Omental fat pad (tissue), 4 donors: ENCODE results near the gene ATG9A. TPM values are rescaled to one million over a fixed set of nuclear protein-coding genes. Genes with fewer than 3 reads are reported as not detected.
"Not testable (repeated sequence)": the region's sequence is repeated elsewhere in the genome, so short reads cannot be mapped to it uniquely, and the experiment has no call there.

ENCODE experiments used
- ATAC-seq: fragments of 150-250 bp; one replicate; pipeline ENCODE4 v1.9.1; 2016; ENCODE audit warnings: mild to moderate bottlenecking, moderate library complexity; ENCODE audit not compliant: low FRiP score
- DNase-seq: peaks from one replicate; pipeline ENCODE4 v3.0.0-alpha.2; 2019; ENCODE audit warnings: low spot score
- total RNA-seq, 4 donors: library from RNA; depleted of rRNA; stranded (reverse); fragments of >200 nt; gene quantifications; one replicate each; pipeline ENCODE4 v1.1.0, GENCODE V29; 2016
- TF ChIP-seq, protein P1 (sequence below), 3 donors: fragments of 450-650 bp; IDR thresholded peaks; one replicate each; pipeline ENCODE4 v1.5.1; 2016 to 2017; ENCODE audit warnings: antibody characterized with exemption in 3 of 3, mild to moderate bottlenecking in 3 of 3, moderate library complexity in 2 of 3

ATG9A gene
- total RNA-seq, 4 donors from 2014 or later: 24.4 to 52.2 (median 38.6) TPM

DNA sequence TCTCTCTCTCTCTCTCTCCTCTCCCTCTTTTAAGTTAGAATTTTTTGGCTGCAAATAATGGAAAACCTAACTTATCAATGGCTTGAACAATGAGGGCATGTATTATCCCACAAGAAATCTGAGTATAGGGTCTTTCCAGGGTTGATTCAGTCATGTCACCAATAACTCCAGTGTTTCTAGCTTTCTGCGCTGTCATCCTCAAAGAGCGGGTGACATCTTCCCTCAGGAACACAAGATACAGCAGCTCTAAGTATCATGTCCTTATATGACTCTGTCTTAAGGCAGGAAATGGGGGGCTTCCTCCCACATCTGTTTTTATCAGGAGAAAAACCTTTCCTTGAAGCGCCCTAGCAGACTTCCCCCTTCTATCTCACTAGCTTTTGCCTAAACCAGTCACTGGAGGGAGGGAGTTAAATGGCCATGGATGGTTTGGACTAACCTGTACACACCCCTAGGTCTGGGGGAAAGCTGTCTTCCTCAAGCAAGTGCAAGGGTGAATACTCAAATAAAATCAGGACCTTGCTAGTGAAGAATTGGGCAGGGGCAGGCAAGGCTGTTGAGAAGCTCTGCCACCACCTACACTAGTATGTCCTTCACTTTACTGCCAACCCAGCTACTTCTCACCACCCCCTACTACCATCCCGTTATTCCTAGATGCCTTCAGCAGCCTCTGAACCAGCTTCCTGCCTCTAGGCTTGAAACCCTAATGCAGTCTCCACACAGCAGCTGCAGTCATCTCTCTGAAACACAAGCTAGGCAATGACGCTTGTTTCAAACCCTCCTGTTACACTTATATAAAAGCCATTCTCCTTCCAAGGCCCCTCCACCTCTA, 31.8 kb upstream of the ATG9A start:
- no peak for ATAC-seq
- no peak for DNase-seq
- TF ChIP-seq, protein P1, sequence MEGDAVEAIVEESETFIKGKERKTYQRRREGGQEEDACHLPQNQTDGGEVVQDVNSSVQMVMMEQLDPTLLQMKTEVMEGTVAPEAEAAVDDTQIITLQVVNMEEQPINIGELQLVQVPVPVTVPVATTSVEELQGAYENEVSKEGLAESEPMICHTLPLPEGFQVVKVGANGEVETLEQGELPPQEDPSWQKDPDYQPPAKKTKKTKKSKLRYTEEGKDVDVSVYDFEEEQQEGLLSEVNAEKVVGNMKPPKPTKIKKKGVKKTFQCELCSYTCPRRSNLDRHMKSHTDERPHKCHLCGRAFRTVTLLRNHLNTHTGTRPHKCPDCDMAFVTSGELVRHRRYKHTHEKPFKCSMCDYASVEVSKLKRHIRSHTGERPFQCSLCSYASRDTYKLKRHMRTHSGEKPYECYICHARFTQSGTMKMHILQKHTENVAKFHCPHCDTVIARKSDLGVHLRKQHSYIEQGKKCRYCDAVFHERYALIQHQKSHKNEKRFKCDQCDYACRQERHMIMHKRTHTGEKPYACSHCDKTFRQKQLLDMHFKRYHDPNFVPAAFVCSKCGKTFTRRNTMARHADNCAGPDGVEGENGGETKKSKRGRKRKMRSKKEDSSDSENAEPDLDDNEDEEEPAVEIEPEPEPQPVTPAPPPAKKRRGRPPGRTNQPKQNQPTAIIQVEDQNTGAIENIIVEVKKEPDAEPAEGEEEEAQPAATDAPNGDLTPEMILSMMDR (IDR thresholded peaks at IDR 0.05): no peak

DNA sequence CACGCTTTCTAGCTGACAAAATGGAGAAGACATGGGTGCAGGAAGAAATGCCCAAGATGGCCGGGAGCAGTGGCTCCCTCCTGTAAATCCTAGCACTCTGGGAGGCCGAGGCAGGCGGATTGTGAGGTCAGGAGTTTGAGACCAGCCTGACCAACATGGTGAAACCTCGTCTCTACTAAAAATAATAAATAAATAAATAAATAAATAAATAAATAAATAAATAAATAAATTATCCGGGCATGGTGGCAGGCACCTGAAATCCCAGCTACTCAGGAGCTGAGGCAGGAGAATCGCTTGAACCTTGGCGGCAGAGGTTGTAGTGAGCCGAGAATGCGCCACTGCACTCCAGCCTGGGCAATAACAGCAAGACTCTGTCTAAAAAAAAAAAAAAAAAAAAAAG, 29.5 kb upstream of the ATG9A start:
- DNase-seq, ATAC-seq: not testable (repeated sequence)

DNA sequence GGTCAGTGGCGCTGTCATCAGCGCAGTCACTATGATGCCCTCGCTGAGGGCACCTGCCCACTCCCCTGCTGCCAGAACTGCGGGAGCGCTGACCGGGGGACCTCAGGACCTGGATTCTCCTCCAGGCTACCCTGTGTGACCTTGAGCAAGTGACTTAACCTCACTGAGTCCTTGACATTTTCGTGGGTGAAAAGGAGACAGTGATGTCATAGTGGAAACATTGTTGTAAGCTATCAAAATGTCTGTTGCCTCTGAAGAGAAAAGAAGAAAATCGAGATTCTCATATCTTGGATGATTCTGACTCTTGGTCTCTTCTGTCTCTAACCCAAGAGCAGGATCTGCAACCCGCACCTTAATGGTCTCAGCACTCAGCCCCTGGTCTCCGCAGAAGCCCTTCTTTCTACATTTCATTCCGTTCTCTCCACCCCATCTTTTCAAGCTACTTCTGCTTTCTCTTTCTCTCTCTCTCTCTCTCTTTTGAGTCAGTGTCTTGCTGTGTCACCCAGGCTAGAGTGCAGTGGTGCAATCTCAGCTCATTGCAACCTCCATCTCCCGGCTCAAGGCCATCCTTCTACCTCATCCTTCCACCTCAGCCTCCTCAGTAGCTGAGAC, 25.3 kb upstream of the ATG9A start:
- TF ChIP-seq, protein P1 (IDR thresholded peaks at IDR 0.05): no peak
- ATAC-seq: no peak
- DNase-seq: no peak

DNA sequence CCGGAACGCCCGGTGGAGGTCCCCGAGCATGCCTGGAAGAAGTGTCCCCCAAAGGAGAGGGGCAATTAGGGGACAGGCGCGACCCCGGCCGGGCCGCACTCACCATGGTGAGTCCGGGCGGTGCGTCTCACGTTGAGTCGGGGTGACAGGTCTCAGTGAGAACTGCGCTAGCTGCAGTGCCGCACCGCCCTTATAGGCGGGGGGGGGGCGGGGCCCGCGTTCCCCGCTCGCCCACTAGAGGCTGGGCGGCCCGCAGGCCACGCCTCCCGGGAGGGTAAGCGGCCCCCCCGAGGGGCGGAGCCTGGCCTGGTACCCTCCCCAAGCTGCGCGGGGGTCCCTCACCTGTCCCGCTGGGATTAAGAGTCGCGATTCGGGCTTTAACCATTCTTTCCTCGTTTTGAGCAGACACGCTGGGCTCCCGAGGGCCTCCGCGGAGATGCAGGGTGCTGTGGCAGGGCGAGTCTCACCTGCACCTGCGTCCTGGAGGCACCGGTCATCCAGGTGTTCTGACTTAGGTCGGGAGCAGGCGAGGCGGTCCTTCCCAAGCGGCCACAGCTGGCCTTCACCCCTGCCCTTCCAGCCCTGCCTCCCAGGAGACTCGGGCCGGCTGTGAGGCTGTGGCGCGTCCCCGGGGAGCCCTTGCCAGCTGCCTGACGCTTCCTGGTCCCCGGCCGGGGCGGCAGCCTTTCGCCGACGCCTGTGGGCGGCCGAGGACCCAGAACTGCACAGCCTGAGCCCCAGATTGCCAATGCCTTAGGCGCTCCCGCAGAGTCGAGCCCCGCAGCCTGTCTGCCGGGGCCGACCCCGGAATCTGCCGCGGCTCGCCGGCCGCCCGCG, 24.5 kb upstream of the ATG9A start, which contains the start of gene TUBA4A:
Gene TUBA4A, minus strand, starts transcription at position 166 of the 837 bp plus-strand sequence. Its CDS starts 60 bp downstream, at position 106.
- peak; percentile 76 for ATAC-seq
- TF ChIP-seq, protein P1 (IDR thresholded peaks at IDR 0.05): peak in 1 of 3 donors; percentile 7

GRCh38 chr2:219252900-219253752, 23.7 kb upstream of the ATG9A start, which contains the start of gene TUBA4B:
TUBA4B (plus strand) TSS chr2:219253243; CDS start chr2:219253408, 165 bp downstream.
- peak; percentile 57 for ATAC-seq
- TF ChIP-seq, protein P1 (IDR thresholded peaks at IDR 0.05): no peak
- DNase-seq: no peak

More for the DNA sequence above, 24.5 kb upstream of the ATG9A start, which contains the start of gene TUBA4A:
- peak; percentile 59 for DNase-seq

- ATAC-seq (no peak), DNase-seq (no peak)
- TF ChIP-seq, protein P1 (IDR thresholded peaks at IDR 0.05): no peak
Measured at GRCh38 chr2:219252570-219252899, 23.1 kb upstream of the ATG9A start.
